ENCODE measurements around the gene ITGB3BP. TPM values are rescaled to one million over a fixed set of nuclear protein-coding genes. Genes with fewer than 3 reads are reported as not detected.

Gene ITGB3BP

Small RNA genes within 50 kb of the gene (small RNA-seq; reads per million reads assigned to genes)
- gene RF02105 (ENCODE audit: low read depth): not detected
- not detected for gene RF02106 (ENCODE audit: low read depth)
- gene RF02107 (ENCODE audit: low read depth): not detected
- not detected for gene RF02108 (ENCODE audit: low read depth)
- not detected for gene RF02109 (ENCODE audit: low read depth)
- not detected for gene RF02110 (ENCODE audit: low read depth)
- gene RN7SL488P (ENCODE audit: low read depth): not detected
- not detected for gene RNU7-123P (ENCODE audit: low read depth)

Measured in mesenchymal stem cell (in vitro differentiated cells and primary cell).